ENCODE measurements around the gene SH3BGR. TPM values are rescaled to one million over a fixed set of nuclear protein-coding genes. Genes with fewer than 3 reads are reported as not detected.

The SH3BGR gene
- total RNA-seq, 2 donors from 2014 or later: 1.0 TPM; not detected in 1

GRCh38 chr21:39452207-39452969 is 618 bp downstream of the SH3BGR start:
- peak; percentile 58 for ATAC-seq
- TF ChIP-seq, protein P1, sequence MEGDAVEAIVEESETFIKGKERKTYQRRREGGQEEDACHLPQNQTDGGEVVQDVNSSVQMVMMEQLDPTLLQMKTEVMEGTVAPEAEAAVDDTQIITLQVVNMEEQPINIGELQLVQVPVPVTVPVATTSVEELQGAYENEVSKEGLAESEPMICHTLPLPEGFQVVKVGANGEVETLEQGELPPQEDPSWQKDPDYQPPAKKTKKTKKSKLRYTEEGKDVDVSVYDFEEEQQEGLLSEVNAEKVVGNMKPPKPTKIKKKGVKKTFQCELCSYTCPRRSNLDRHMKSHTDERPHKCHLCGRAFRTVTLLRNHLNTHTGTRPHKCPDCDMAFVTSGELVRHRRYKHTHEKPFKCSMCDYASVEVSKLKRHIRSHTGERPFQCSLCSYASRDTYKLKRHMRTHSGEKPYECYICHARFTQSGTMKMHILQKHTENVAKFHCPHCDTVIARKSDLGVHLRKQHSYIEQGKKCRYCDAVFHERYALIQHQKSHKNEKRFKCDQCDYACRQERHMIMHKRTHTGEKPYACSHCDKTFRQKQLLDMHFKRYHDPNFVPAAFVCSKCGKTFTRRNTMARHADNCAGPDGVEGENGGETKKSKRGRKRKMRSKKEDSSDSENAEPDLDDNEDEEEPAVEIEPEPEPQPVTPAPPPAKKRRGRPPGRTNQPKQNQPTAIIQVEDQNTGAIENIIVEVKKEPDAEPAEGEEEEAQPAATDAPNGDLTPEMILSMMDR (IDR thresholded peaks at IDR 0.05): no peak
- peak in 1 of 3 donors; percentile 25 for TF ChIP-seq POLR2A (IDR thresholded peaks at IDR 0.05)
- Histone ChIP-seq H3K27ac (peak overlapping the region in 3 of 4 donors; percentile 59 to 87 (median 85)), H3K36me3 (replicated peaks in 1 of 2; ENCODE audit: insufficient read depth in 1 of 2, low read depth in 2 of 2) (no peaks in the 10 kb centered on the region), H3K9me3 (no peaks in the 10 kb centered on the region), H3K4me1 (peaks cover 8% of the 10 kb centered on the region), H3K27me3 (no peaks in the 10 kb centered on the region), H3K4me3 (peak overlapping the region in 1 of 2 donors; percentile 32)
- DNase-seq: no peak
- intact Hi-C loops (cut with DNase I): no loop called here
- 44 to 57% methylated on average over 10 of the region's 10 CpGs for WGBS, 2 donors

DNA sequence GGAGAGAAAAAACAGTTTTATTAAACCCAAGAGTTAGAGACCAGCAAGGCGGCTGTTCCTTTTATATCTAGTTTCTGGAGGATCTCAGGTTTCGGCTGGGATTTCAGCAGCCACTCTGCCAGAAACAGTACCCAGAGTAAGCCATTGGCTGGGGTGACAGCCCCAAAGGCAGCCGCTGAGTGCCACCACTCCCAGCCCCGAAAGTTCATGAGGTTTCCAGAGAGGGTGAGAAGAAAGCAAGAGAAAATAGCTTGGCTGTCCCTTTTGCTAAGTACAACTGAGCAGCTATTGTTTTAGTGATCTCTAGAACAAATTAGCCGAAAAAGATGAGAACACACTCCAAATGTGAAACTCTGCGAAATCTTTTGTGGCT is 1.2 kb downstream of the SH3BGR start:
- peak overlapping the region in 2 of 4 donors; percentile 85 to 87 for H3K27ac ChIP-seq
- H3K36me3 ChIP-seq (replicated peaks in 1 of 2; ENCODE audit: insufficient read depth in 1 of 2, low read depth in 2 of 2): no peaks in the 10 kb centered on the region
- no peak overlapping the region for H3K4me3 ChIP-seq
- WGBS, 2 donors: 65 to 70% methylated on average over 6 of the region's 6 CpGs
- no peaks in the 10 kb centered on the region for H3K27me3 ChIP-seq
- peaks cover 8% of the 10 kb centered on the region for H3K4me1 ChIP-seq
- intact Hi-C loops (cut with DNase I): no loop called here
- DNase-seq (no peak), ATAC-seq (no peak)
- no peaks in the 10 kb centered on the region for H3K9me3 ChIP-seq
- TF ChIP-seq, protein P1 (IDR thresholded peaks at IDR 0.05): no peak
- no peak for TF ChIP-seq POLR2A (IDR thresholded peaks at IDR 0.05)

GRCh38 chr21:39453571-39454179 is 1.9 kb downstream of the SH3BGR start:
- Histone ChIP-seq H3K4me3 (no peak overlapping the region), H3K27me3 (no peaks in the 10 kb centered on the region), H3K9me3 (no peaks in the 10 kb centered on the region), H3K36me3 (replicated peaks in 1 of 2; ENCODE audit: insufficient read depth in 1 of 2, low read depth in 2 of 2) (no peaks in the 10 kb centered on the region), H3K27ac (no peak overlapping the region), H3K4me1 (peaks cover 8% of the 10 kb centered on the region)
- ATAC-seq (no peak), DNase-seq (no peak)
- TF ChIP-seq POLR2A (IDR thresholded peaks at IDR 0.05): no peak
- TF ChIP-seq, protein P1 (IDR thresholded peaks at IDR 0.05): no peak
- WGBS, 2 donors: 91 to 92% methylated on average over 4 of the region's 4 CpGs
- intact Hi-C loops (cut with DNase I): no loop called here

DNA sequence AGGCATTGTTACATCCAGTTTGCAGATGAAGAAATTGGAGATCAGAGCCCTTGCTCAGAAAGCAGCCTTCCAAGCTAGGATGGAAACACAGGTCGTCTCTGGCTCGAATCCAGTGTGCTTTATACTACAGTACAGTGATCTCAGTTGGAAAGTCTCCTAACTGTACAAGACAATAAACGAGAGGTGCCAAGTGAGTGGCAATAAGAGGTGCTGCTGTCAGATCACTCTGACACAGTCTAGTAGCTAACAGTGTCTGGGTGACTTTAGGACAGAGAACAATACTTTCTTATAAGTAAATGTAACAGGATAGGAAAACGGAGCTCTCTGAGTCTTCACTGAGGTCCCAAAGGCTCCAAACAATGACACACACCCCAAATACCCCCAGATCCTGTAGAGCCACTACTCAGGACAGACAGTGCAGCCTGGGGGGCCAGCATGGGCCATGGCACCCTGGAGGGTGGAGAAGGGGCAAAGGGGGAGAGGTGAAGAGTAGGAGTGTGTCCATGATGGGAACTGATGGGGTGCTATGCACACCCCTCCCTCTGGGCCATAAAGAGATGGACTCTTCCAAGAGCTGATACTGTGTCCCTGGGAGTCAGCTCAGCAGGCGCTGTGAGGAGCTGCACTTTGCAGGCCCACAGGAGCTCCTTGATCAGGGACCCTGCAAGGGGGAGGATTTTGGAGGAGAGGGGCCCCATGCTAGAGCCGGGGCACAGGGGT is 3.3 kb downstream of the SH3BGR start:
- Histone ChIP-seq H3K4me3 (no peak overlapping the region), H3K9me3 (no peaks in the 10 kb centered on the region), H3K27me3 (no peaks in the 10 kb centered on the region), H3K27ac (no peak overlapping the region), H3K36me3 (replicated peaks in 1 of 2; ENCODE audit: insufficient read depth in 1 of 2, low read depth in 2 of 2) (no peaks in the 10 kb centered on the region), H3K4me1 (peaks cover 7% of the 10 kb centered on the region)
- 61 to 66% methylated on average over 5 to 6 of the region's 6 CpGs for WGBS, 2 donors
- intact Hi-C loops (cut with DNase I): no loop called here
- no peak for TF ChIP-seq POLR2A (IDR thresholded peaks at IDR 0.05)
- TF ChIP-seq, protein P1 (IDR thresholded peaks at IDR 0.05): no peak
- ATAC-seq (no peak), DNase-seq (no peak)

Measured in body of pancreas (tissue), 4 donors.